DMS79 treated with DMSO at 0.1 percent for 48 hours (cell line): Measurements from ENCODE around the gene DELE1.

Source experiments
- DNase-seq: peaks from one replicate; lab custom pipeline; 2025; lab: John Stamatoyannopoulos, UW

DELE1 gene

GRCh38 chr5:141958113-141958512 lies 34.4 kb downstream of the DELE1 start, which contains the start of gene PCDH12:
PCDH12 (minus strand) TSS chr5:141958202; CDS start chr5:141957851, 351 bp downstream.
- no peak for DNase-seq

- DNase-seq, result no peak
These were observed 35.0 kb downstream of the DELE1 start for GRCh38 chr5:141958546-141959172.

GRCh38 chr5:141960018-141960417 lies 36.3 kb downstream of the DELE1 start:
- DNase-seq, result no peak

GRCh38 chr5:141960449-141961323 lies 37.0 kb downstream of the DELE1 start:
- peak; percentile 54 for DNase-seq

GRCh38 chr5:141961466-141961865 lies 37.8 kb downstream of the DELE1 start:
- DNase-seq, result no peak

GRCh38 chr5:141963701-141964100 lies 40.0 kb downstream of the DELE1 start:
- DNase-seq, result no peak

GRCh38 chr5:141965071-141965470 lies 41.4 kb downstream of the DELE1 start:
- no peak for DNase-seq

- DNase-seq, result no peak
These were observed 42.7 kb downstream of the DELE1 start for GRCh38 chr5:141966275-141966962.

- DNase-seq, result no peak
These were observed 43.3 kb downstream of the DELE1 start for GRCh38 chr5:141966963-141967333.

GRCh38 chr5:141968914-141969608 lies 45.4 kb downstream of the DELE1 start, which contains the start of gene RNF14:
RNF14 (plus strand) TSS chr5:141969105; CDS start chr5:141973589, 4,484 bp downstream.
- peak; percentile 62 for DNase-seq

- no peak for DNase-seq
These were observed 46.4 kb downstream of the DELE1 start for GRCh38 chr5:141969783-141970771.

GRCh38 chr5:141973871-141974595 lies 50.4 kb downstream of the DELE1 start:
- DNase-seq, result no peak

- DNase-seq, result no peak
These were observed 52.5 kb downstream of the DELE1 start for GRCh38 chr5:141976176-141976575.

GRCh38 chr5:141978389-141978788 lies 54.7 kb downstream of the DELE1 start:
- no peak for DNase-seq

- DNase-seq, result no peak
These were observed 59.0 kb downstream of the DELE1 start for GRCh38 chr5:141982626-141983025.

GRCh38 chr5:141986072-141986471 lies 62.4 kb downstream of the DELE1 start:
- no peak for DNase-seq

GRCh38 chr5:141989720-141990119 lies 66.0 kb downstream of the DELE1 start:
- DNase-seq, result no peak
